IMR-90 (cell line): ENCODE results near the gene CYB5D1. TPM values are rescaled to one million over a fixed set of nuclear protein-coding genes. Genes with fewer than 3 reads are reported as not detected.

Experiments
- ATAC-seq: fragments of 200-7000 bp; cut with Tn5 transposase; 2 replicates; pipeline ENCODE4 v1.9.1; 2020; ENCODE audit warnings: low read depth, mild to moderate bottlenecking, moderate library complexity
- BruUV-seq: library from RNA; stranded (reverse); fragments of 400-500 nt; replicated peaks from 2 replicates; lab custom pipeline; 2021; lab: Mats Ljungman, UMichigan
- CTCF ChIA-PET: fragments of 300-600 bp; formaldehyde crosslinking; extraction: SDS; loops from one replicate; lab custom pipeline; 2021; ENCODE audit warnings: antibody characterized with exemption; lab: Yijun Ruan, JAX
- POLR2A ChIA-PET: fragments of 300-600 bp; sonication (Branson Sonifier 250); formaldehyde crosslinking; loops from one replicate; lab custom pipeline; 2022; ENCODE audit warnings: antibody characterized with exemption; ENCODE audit not compliant: unreplicated experiment; lab: Charles Lee
- DNase-seq: peaks from one replicate; pipeline ENCODE4 v3.0.0; 2013
- H2AFZ ChIP-seq: replicated peaks from 2 replicates; pipeline ENCODE3; 2013; ENCODE audit warnings: low read length, mild to moderate bottlenecking; ENCODE audit not compliant: poor library complexity
- H2AK5ac ChIP-seq: 2 replicates; pipeline ENCODE4 v1.6.1; 2013; ENCODE audit warnings: low read depth, low read length, inconsistent platforms
- H2AK9ac ChIP-seq: replicated peaks from 2 replicates; pipeline ENCODE3; 2013; ENCODE audit warnings: mild to moderate bottlenecking, low read depth, low read length, moderate library complexity; ENCODE audit not compliant: poor library complexity
- H2BK120ac ChIP-seq: 2 replicates; pipeline ENCODE4 v1.6.1; 2013; ENCODE audit warnings: low read depth, low read length, inconsistent platforms
- H2BK15ac ChIP-seq: 3 replicates; pipeline ENCODE4 v1.6.1; 2013; ENCODE audit warnings: low read depth, low read length, inconsistent platforms
- H2BK20ac ChIP-seq: 2 replicates; pipeline ENCODE4 v1.6.1; 2013; ENCODE audit warnings: low read depth, mild to moderate bottlenecking, inconsistent platforms, low read length, moderate library complexity
- H2BK5ac ChIP-seq: 2 replicates; pipeline ENCODE4 v1.6.1; 2013; ENCODE audit warnings: mild to moderate bottlenecking, low read depth, low read length, inconsistent platforms; ENCODE audit not compliant: poor library complexity, severe bottlenecking
- H3K14ac ChIP-seq: replicated peaks from 2 replicates; pipeline ENCODE4 v1.6.1; 2013; ENCODE audit warnings: low read depth, low read length, inconsistent platforms
- H3K18ac ChIP-seq: 2 replicates; pipeline ENCODE4 v1.6.1; 2013; ENCODE audit warnings: low read depth, low read length, control low read depth
- H3K23ac ChIP-seq: 2 replicates; pipeline ENCODE4 v1.6.1; 2013; ENCODE audit warnings: low read depth, low read length, inconsistent platforms
- H3K27ac ChIP-seq: 2 replicates; pipeline ENCODE4 v1.5.1; 2013; ENCODE audit warnings: mild to moderate bottlenecking, control low read depth, low read length; ENCODE audit not compliant: insufficient read depth
- H3K27me3 ChIP-seq: 2 replicates; pipeline ENCODE4 v1.6.1; 2013; ENCODE audit warnings: low read length; ENCODE audit not compliant: control insufficient read depth, insufficient read depth
- H3K36me3 ChIP-seq: 2 replicates; pipeline ENCODE4 v1.6.1; 2013; ENCODE audit warnings: low read length, mixed read lengths; ENCODE audit not compliant: control insufficient read depth, insufficient read depth
- H3K4ac ChIP-seq: 2 replicates; pipeline ENCODE4 v1.6.1; 2013; ENCODE audit warnings: low read depth, low read length, inconsistent platforms
- H3K4me1 ChIP-seq: 2 replicates; pipeline ENCODE4 v1.6.1; 2013; ENCODE audit warnings: low read length, mixed read lengths; ENCODE audit not compliant: control insufficient read depth, insufficient read depth
- H3K4me2 ChIP-seq: 2 replicates; pipeline ENCODE4 v1.6.1; 2013; ENCODE audit warnings: low read depth, mild to moderate bottlenecking, control low read depth, low read length, moderate library complexity
- H3K4me3 ChIP-seq: 2 replicates; pipeline ENCODE4 v1.5.1; 2013; ENCODE audit warnings: low read depth, mild to moderate bottlenecking, control low read depth, low read length, moderate library complexity; ENCODE audit not compliant: insufficient read depth
- H3K56ac ChIP-seq: 2 replicates; pipeline ENCODE4 v1.6.1; 2013; ENCODE audit warnings: low read length, inconsistent platforms; ENCODE audit not compliant: insufficient read depth; ENCODE audit errors: extremely low read depth
- H3K79me1 ChIP-seq, 2 experiments: 2 replicates each; pipeline ENCODE4 v1.6.1; 2013; ENCODE audit warnings: low read length in 2 of 2, inconsistent platforms in 1 of 2, low read depth in 1 of 2
- H3K9ac ChIP-seq: 2 replicates; pipeline ENCODE4 v1.6.1; 2013; ENCODE audit warnings: low read depth, low read length, control low read depth
- H3K9me1 ChIP-seq: 2 replicates; pipeline ENCODE4 v1.6.1; 2013; ENCODE audit warnings: low read length, inconsistent platforms; ENCODE audit not compliant: insufficient read depth
- H3K9me3 ChIP-seq: 2 replicates; pipeline ENCODE4 v1.6.1; 2013; ENCODE audit warnings: low read length; ENCODE audit not compliant: control insufficient read depth, insufficient read depth
- H4K20me1 ChIP-seq: 2 replicates; pipeline ENCODE4 v1.6.1; 2013; ENCODE audit warnings: low read length, inconsistent platforms; ENCODE audit not compliant: insufficient read depth
- H4K5ac ChIP-seq: 2 replicates; pipeline ENCODE4 v1.6.1; 2013; ENCODE audit warnings: mild to moderate bottlenecking, low read depth, low read length, control low read depth
- H4K8ac ChIP-seq, 2 experiments: 2 replicates each; pipeline ENCODE4 v1.6.1; 2013; ENCODE audit warnings: low read depth in 2 of 2, low read length in 2 of 2, control low read depth in 1 of 2, inconsistent platforms in 1 of 2
- H4K91ac ChIP-seq: 2 replicates; pipeline ENCODE4 v1.6.1; 2013; ENCODE audit warnings: low read depth, low read length, inconsistent platforms; ENCODE audit not compliant: insufficient read depth
- CEBPB ChIP-seq: IDR thresholded peaks from 2 replicates; pipeline ENCODE4 v1.6.1; 2012; ENCODE audit warnings: low read depth, low read length, improper control_type of control experiment
- CHD1 ChIP-seq: IDR thresholded peaks from 2 replicates; pipeline ENCODE4 v1.6.1; 2012; ENCODE audit warnings: low read depth, low read length, improper control_type of control experiment
- FOS ChIP-seq: fragments of 150-350 bp; IDR thresholded peaks from 2 replicates; pipeline ENCODE4 v1.6.1; 2016; ENCODE audit warnings: low read depth, low read length
- MAZ ChIP-seq: IDR thresholded peaks from 2 replicates; pipeline ENCODE4 v1.6.1; 2012; ENCODE audit warnings: low read depth, mild to moderate bottlenecking, low read length, improper control_type of control experiment, moderate library complexity, borderline replicate concordance
- POLR2A ChIP-seq: IDR thresholded peaks from 2 replicates; pipeline ENCODE4 v1.6.1; 2012; ENCODE audit warnings: mild to moderate bottlenecking, low read depth, low read length
- RFX5 ChIP-seq: IDR thresholded peaks from 2 replicates; pipeline ENCODE4 v1.8.0; 2012; ENCODE audit warnings: low read depth, mild to moderate bottlenecking, low read length, moderate library complexity
- SMC3 ChIP-seq: fragments of 150-350 bp; IDR thresholded peaks from 2 replicates; pipeline ENCODE4 v1.6.1; 2016; ENCODE audit warnings: low read depth, mild to moderate bottlenecking, antibody characterized with exemption, low read length, moderate library complexity
- WGBS, 2 experiments: methylation state at CpG; one replicate each; pipeline versions ENCODE4 v1.1.5 to v1.1.7; 2013; ENCODE audit warnings: missing lambda C conversion rate in 2 of 2; ENCODE audit not compliant: insufficient read length in 1 of 2; ENCODE audit errors: extremely low coverage in 2 of 2; 5-methylcytosine and 5-hydroxymethylcytosine counted together
- dilution Hi-C: fragments of 300-500 bp; cut with HindIII; formaldehyde crosslinking; loops from one replicate; pipeline ENCODE4 v1.14.3; 2018; ENCODE audit warnings: low sequenced_read_pairs; ENCODE audit not compliant: unreplicated experiment
- in situ Hi-C: fragments of 300-500 bp; cut with MboI; formaldehyde crosslinking; loops from 3 replicates; pipeline ENCODE4 v1.14.3; 2019; ENCODE audit warnings: low sequenced_read_pairs, inconsistent platforms, mixed read lengths
- intact Hi-C: fragments of 100-400 bp; cut with micrococcal nuclease; formaldehyde crosslinking; loops from 2 replicates; pipeline ENCODE4 v1.10.0; 2022
- polyA plus RNA-seq, 3 experiments: library from polyadenylated mRNA; depleted of rRNA; stranded (reverse); fragments of >200 nt; gene quantifications; 2 replicates each; pipeline ENCODE4 v1.2.3, GENCODE V29; 2012; ENCODE audit warnings: low replicate concordance in 1 of 3
- total RNA-seq: library from RNA; depleted of rRNA; stranded (reverse); fragments of >200 nt; gene quantifications from 2 replicates; pipeline ENCODE4 v1.2.3, GENCODE V29; 2012

The CYB5D1 gene
- total and polyA plus RNA-seq, 2 of the 4 experiments (the other 2 are of a cell fraction): 8.8 to 10.8 TPM

- Histone ChIP-seq H3K27ac (peak overlapping the region; percentile 81), H2AK5ac (peak overlapping the region; percentile 95; the same call in 1 of the 2 replicates), H3K4ac (peak overlapping the region; percentile 88), H2AK9ac (peak overlapping the region; percentile 60), H4K91ac (peak overlapping the region; percentile 78), H4K5ac (peak overlapping the region; percentile 5; the same call in 1 of the 2 replicates), H3K36me3 (peaks cover 8% of the 10 kb centered on the region; the same call in 1 of the 2 replicates), H2AFZ (no peak overlapping the region), H3K79me1 (peaks cover 19 to 66% of the 10 kb centered on the region in 2 experiments), H3K23ac (peak overlapping the region; percentile 87), H4K8ac (peak overlapping the region; percentile 17 to 65; a peak in 3 of 4 replicates), H3K9me1 (peaks cover 9% of the 10 kb centered on the region; the same call in 1 of the 2 replicates), H3K18ac (peak overlapping the region; percentile 20; the same call in 1 of the 2 replicates), H3K4me3 (peak overlapping the region; percentile 40), H3K9me3 (no peaks in the 10 kb centered on the region), H2BK20ac (peak overlapping the region; percentile 72; the same call in 1 of the 2 replicates), H3K4me2 (peak overlapping the region; percentile 91), H3K14ac (peak overlapping the region; percentile 85; the same call in 1 of the 2 replicates), H2BK15ac (peak overlapping the region; percentile 15; the same call in 1 of the 3 replicates), H3K4me1 (peaks cover 21% of the 10 kb centered on the region), H4K20me1 (peaks cover 54% of the 10 kb centered on the region), H3K27me3 (no peaks in the 10 kb centered on the region), H2BK5ac (peak overlapping the region; percentile 92), H3K9ac (peak overlapping the region; percentile 76), H2BK120ac (peak overlapping the region; percentile 91), H3K56ac (peak overlapping the region; percentile 46; the same call in 1 of the 2 replicates)
- ChIA-PET CTCF (interaction anchor here (1.0 to 3.4 kb wide), 2 partner anchors 12 to 19 kb away, joined by 3 to 10 read pairs; partner anchors contain the start of gene NAA38), POLR2A (interaction anchor here (0.6 kb wide), 2 partner anchors 34 to 74 kb away, joined by 3 to 6 read pairs; no protein-coding TSS in a partner anchor)
- in situ Hi-C loops: no loop called here
- no TSS peak for BruUV-seq
- TF ChIP-seq CEBPB: peak; percentile 95
- 0 out of 2 replicates have a peak, but pooled peaks have one; percentile 15 for TF ChIP-seq FOS
- TF ChIP-seq POLR2A: peak; percentile 65
- no peak for TF ChIP-seq CHD1
- TF ChIP-seq MAZ: peak; percentile 66; the same call in 1 of the 2 replicates
- no peak for TF ChIP-seq SMC3
- TF ChIP-seq RFX5: no peak
- intact Hi-C loops: loop anchor here (5.0 kb wide), 1 partner anchor 486 kb away; the partner anchor contains the start of gene KCTD11
- ATAC-seq: no peak
- dilution Hi-C loops: no loop called here
- WGBS, 2 experiments: 0% methylated on average over 1 of the region's 12 CpGs; no CpG with 5 or more reads in 1 of the 2 experiments
- peak; percentile 78 for DNase-seq
These were observed 19.4 kb upstream of the CYB5D1 start for GRCh38 chr17:7838090-7839075.
